Stomach (tissue), 4 donors: ENCODE results near the gene HOXB8.

Experiments used
- CTCF ChIP-seq, 7 experiments: fragments of 450-650 bp in 4 of 7; fragments of 200-600 bp in 3 of 7; sonication (generic) in 3 of 7; IDR thresholded peaks; one replicate each; pipeline ENCODE4 v1.5.1; 2016 to 2019; ENCODE audit warnings: antibody characterized with exemption in 7 of 7, control low read depth in 2 of 7, mild to moderate bottlenecking in 1 of 7
- EP300 ChIP-seq: sonication (generic); formaldehyde crosslinking; IDR thresholded peaks from one replicate; pipeline ENCODE4 v1.6.1; 2017; ENCODE audit warnings: antibody characterized with exemption
- POLR2A ChIP-seq, 4 donors: fragments of 450-650 bp; IDR thresholded peaks; one replicate each; pipeline ENCODE4 v1.6.1; 2016; ENCODE audit warnings: antibody characterized with exemption in 4 of 4, control low read depth in 2 of 4, mild to moderate bottlenecking in 1 of 4, moderate library complexity in 1 of 4
- POLR2AphosphoS5 ChIP-seq, 3 donors: sonication (generic); formaldehyde crosslinking; IDR thresholded peaks; one replicate each; pipeline ENCODE4 v1.6.1; 2016; ENCODE audit warnings: antibody characterized with exemption in 3 of 3

- no peak for TF ChIP-seq EP300
- no peak for TF ChIP-seq CTCF (IDR thresholded peaks at IDR 0.05)
- TF ChIP-seq POLR2A (IDR thresholded peaks at IDR 0.05), result no peak
- TF ChIP-seq POLR2AphosphoS5 (IDR thresholded peaks at IDR 0.05), result no peak
Measured at GRCh38 chr17:48563385-48563838, 51.7 kb downstream of the HOXB8 start.
